Smooth muscle cell (in vitro differentiated cells): Measurements from ENCODE around the gene NIPSNAP2. TPM values are rescaled to one million over a fixed set of nuclear protein-coding genes. Genes with fewer than 3 reads are reported as not detected.
"Not testable (repeated sequence)": the region's sequence is repeated elsewhere in the genome, so short reads cannot be mapped to it uniquely, and the experiment has no call there.

ENCODE experiments used
- DNase-seq: peaks from one replicate; lab custom pipeline; 2025; ENCODE audit not compliant: unreplicated experiment; lab: John Stamatoyannopoulos, UW
- H2AFZ ChIP-seq: fragments of 200-600 bp; sonication (generic); 2 replicates; pipeline ENCODE4 v1.6.0; 2016; ENCODE audit warnings: antibody characterized with exemption, low read depth, mild to moderate bottlenecking
- H3F3A ChIP-seq: fragments of 200-600 bp; sonication (generic); 2 replicates; pipeline ENCODE4 v1.6.0; 2017; ENCODE audit warnings: antibody characterized with exemption, low read depth
- H3K27ac ChIP-seq: fragments of 200-600 bp; sonication (generic); 2 replicates; pipeline ENCODE4 v1.5.1; 2016; ENCODE audit warnings: low read depth, mild to moderate bottlenecking
- H3K27me3 ChIP-seq: fragments of 200-600 bp; sonication (generic); 2 replicates; pipeline ENCODE4 v1.6.1; 2016; ENCODE audit warnings: low read depth, mild to moderate bottlenecking
- H3K36me3 ChIP-seq: fragments of 200-600 bp; sonication (generic); 2 replicates; pipeline ENCODE4 v1.5.1; 2016; ENCODE audit warnings: low read depth
- H3K4me1 ChIP-seq: fragments of 200-600 bp; sonication (generic); 2 replicates; pipeline ENCODE4 v1.5.1; 2016; ENCODE audit warnings: low read depth
- H3K4me2 ChIP-seq: fragments of 200-600 bp; sonication (generic); 2 replicates; pipeline ENCODE4 v1.6.0; 2016; ENCODE audit warnings: mild to moderate bottlenecking
- H3K4me3 ChIP-seq: fragments of 200-600 bp; sonication (generic); 2 replicates; pipeline ENCODE4 v1.5.1; 2016; ENCODE audit warnings: mild to moderate bottlenecking
- H3K79me2 ChIP-seq: fragments of 200-600 bp; sonication (generic); 2 replicates; pipeline ENCODE4 v1.6.0; 2016; ENCODE audit warnings: low read depth, mild to moderate bottlenecking
- H3K9ac ChIP-seq: fragments of 200-600 bp; sonication (generic); 2 replicates; pipeline ENCODE4 v1.6.0; 2016; ENCODE audit warnings: low read depth
- H3K9me3 ChIP-seq: fragments of 200-600 bp; sonication (generic); replicated peaks from 2 replicates; pipeline ENCODE4 v1.5.1; 2016; ENCODE audit warnings: low read depth
- H4K20me1 ChIP-seq: fragments of 200-600 bp; sonication (generic); 2 replicates; pipeline ENCODE4 v1.6.0; 2016; ENCODE audit warnings: low read depth
- WGBS: methylation state at CpG from one replicate; pipeline ENCODE4 v1.1.7; 2016; ENCODE audit warnings: low lambda C conversion rate; 5-methylcytosine and 5-hydroxymethylcytosine counted together
- polyA plus RNA-seq: library from polyadenylated mRNA; unstranded; fragments of >200 nt; fragmentation: Nextera tagmentation; extraction: Ambion mirVana; gene quantifications from 2 replicates; pipeline ENCODE4 v1.2.1, GENCODE V29; 2016
- total RNA-seq: library from RNA; depleted of rRNA; stranded (reverse); fragments of >200 nt; gene quantifications from 2 replicates; pipeline ENCODE4 v1.2.3, GENCODE V29; 2014
- TF ChIP-seq, protein P1 (sequence below): fragments of 200-600 bp; sonication (generic); IDR thresholded peaks from 2 replicates; pipeline ENCODE4 v1.5.1; 2017; ENCODE audit warnings: borderline replicate concordance, mild to moderate bottlenecking, antibody characterized with exemption; ENCODE audit not compliant: insufficient read depth, poor library complexity, severe bottlenecking

Gene NIPSNAP2
- total and polyA plus RNA-seq, 2 experiments from 2014 or later = 41.2 to 44.7 TPM

DNA sequence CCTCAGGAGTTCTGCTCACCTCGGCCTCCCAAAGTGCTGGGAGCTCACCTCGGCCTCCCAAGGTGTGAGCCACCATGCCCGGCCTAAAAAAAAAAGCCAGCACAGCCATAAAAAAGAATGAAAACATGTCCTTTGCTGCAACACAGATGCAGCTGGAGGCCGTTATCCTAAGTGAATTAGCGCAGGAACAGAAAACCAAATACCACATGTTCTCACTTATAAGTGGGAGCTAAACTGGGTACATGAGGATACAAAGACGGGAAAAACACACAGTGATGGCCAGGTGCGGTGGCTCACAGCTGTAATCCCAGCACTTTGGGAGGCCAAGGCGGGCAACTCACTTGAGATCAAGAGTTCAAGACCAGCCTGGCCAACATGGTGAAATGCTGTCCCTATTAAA, 66.0 kb downstream of the NIPSNAP2 start:
- WGBS = 97% methylated on average over 8 of the region's 8 CpGs
- Histone ChIP-seq H4K20me1 (no peaks in the 10 kb centered on the region), H3K27ac (no peak overlapping the region), H3K79me2 (peaks cover 17% of the 10 kb centered on the region), H3K9me3 (no peaks in the 10 kb centered on the region), H3F3A (no peaks in the 10 kb centered on the region), H2AFZ (no peak overlapping the region), H3K4me1 (peaks cover 4% of the 10 kb centered on the region), H3K4me2 (no peak overlapping the region), H3K27me3 (no peaks in the 10 kb centered on the region), H3K36me3 (no peaks in the 10 kb centered on the region), H3K9ac (no peak overlapping the region), H3K4me3 (no peak overlapping the region)
- DNase-seq = no peak
- TF ChIP-seq, protein P1, sequence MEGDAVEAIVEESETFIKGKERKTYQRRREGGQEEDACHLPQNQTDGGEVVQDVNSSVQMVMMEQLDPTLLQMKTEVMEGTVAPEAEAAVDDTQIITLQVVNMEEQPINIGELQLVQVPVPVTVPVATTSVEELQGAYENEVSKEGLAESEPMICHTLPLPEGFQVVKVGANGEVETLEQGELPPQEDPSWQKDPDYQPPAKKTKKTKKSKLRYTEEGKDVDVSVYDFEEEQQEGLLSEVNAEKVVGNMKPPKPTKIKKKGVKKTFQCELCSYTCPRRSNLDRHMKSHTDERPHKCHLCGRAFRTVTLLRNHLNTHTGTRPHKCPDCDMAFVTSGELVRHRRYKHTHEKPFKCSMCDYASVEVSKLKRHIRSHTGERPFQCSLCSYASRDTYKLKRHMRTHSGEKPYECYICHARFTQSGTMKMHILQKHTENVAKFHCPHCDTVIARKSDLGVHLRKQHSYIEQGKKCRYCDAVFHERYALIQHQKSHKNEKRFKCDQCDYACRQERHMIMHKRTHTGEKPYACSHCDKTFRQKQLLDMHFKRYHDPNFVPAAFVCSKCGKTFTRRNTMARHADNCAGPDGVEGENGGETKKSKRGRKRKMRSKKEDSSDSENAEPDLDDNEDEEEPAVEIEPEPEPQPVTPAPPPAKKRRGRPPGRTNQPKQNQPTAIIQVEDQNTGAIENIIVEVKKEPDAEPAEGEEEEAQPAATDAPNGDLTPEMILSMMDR = no peak

DNA sequence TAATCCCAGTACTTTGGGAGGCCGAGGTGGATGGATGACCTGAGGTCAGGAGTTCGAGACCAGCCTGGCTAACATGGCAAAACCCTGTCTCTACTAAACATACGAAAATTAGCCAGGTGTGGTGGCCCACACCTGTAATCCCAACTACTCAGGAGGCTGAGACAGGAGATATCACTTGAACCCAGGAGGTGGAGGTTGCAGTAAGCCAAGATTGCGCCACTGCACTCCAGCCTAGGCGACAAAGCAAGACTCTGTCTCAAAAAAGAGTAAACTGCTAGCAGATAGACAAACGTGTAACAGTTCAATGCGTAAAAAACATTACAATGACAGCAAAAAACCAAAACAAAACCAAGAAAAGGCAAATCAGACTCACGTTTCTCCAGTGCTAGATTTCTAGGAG, 67.2 kb downstream of the NIPSNAP2 start:
- peaks cover 16% of the 10 kb centered on the region for H3K79me2 ChIP-seq
- H4K20me1 ChIP-seq, DNase-seq, H3K9ac ChIP-seq, H3K9me3 ChIP-seq, H3F3A ChIP-seq, H3K27me3 ChIP-seq, H3K4me1 ChIP-seq, H3K4me2 ChIP-seq, H3K36me3 ChIP-seq, H3K27ac ChIP-seq, H2AFZ ChIP-seq, H3K4me3 ChIP-seq: not testable (repeated sequence)
- 82% methylated on average over 8 of the region's 8 CpGs for WGBS

DNA sequence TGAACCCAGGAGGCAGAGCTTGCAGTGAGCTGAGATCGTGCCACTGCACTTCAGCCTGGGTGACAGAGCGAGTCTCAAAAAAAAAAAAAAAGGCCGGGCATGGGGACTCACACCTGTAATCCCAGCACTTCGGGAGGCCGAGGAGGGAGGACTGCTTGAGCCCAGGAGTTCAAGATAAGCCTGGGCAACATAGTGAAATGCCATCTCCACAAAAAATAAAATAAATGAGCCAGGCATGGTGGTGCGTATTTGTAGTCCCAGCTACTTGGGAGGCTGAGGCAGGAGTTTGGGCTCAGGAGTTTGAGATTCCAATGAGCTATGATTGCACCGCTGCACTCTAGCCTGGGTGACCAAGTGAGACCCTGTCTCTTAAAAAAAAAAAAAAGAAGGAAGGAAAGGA, 68.2 kb downstream of the NIPSNAP2 start:
- 95% methylated on average over 7 of the region's 7 CpGs for WGBS
- H3F3A ChIP-seq, DNase-seq, H3K9me3 ChIP-seq, H4K20me1 ChIP-seq, H3K36me3 ChIP-seq, H2AFZ ChIP-seq, H3K27me3 ChIP-seq, H3K4me1 ChIP-seq, H3K9ac ChIP-seq, H3K27ac ChIP-seq: not testable (repeated sequence)
- Histone ChIP-seq H3K4me2 (peak overlapping the region; percentile 87), H3K79me2 (peaks cover 16% of the 10 kb centered on the region), H3K4me3 (peak overlapping the region; percentile 74)

DNA sequence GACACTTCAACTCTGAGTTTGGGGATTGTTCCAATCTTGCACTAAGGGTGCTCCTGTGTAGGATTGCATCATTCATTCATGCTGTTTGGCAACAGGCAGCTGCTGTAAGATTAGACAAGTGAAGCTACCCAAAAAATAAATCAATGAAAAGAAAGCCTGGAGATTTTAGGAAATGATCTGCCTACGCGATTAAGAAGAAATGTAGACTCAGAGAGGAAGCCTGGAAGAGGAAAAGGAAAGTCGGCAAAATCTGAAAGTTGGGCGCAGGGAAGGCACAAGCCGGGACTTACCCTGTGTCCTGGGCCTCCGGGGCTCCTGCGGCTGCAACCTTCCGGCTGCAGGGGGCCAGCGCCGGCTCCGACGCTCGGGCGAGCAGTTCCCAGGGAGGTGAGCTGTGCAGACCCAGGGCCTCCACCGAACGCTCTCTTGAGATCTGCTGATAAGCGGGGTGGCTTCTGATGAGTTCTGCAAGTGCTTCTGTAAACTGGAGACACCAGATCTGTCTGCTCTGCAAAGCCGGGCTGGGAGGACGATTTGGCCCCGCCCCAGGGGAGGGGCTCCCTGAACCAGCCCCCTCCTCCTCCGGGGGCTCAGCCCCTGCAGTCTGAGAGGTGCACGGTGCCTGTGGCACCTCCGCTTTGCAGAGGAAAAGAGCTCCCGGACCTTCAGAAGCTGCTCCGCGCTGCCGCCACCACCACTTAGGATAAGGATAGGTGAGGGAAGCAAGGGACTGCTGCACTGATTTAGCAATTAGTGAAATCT, 69.5 kb downstream of the NIPSNAP2 start:
- TF ChIP-seq, protein P1 = peak; percentile 19

More for the DNA sequence above, 69.5 kb downstream of the NIPSNAP2 start:
- Histone ChIP-seq H3K4me3 (peak overlapping the region; percentile 74), H3K36me3 (no peaks in the 10 kb centered on the region), H4K20me1 (no peaks in the 10 kb centered on the region), H3K4me1 (peaks cover 4% of the 10 kb centered on the region), H3K27ac (peak overlapping the region; percentile 9), H2AFZ (peak overlapping the region; percentile 91), H3K27me3 (no peaks in the 10 kb centered on the region), H3K79me2 (peaks cover 16% of the 10 kb centered on the region), H3K9me3 (no peaks in the 10 kb centered on the region), H3F3A (no peaks in the 10 kb centered on the region), H3K4me2 (peak overlapping the region; percentile 87), H3K9ac (peak overlapping the region; percentile 39)
- DNase-seq = peak; percentile 13
- WGBS = 3% methylated on average over 27 of the region's 27 CpGs
